ENCODE results near the gene MB. TPM values are rescaled to one million over a fixed set of nuclear protein-coding genes. Genes with fewer than 3 reads are reported as not detected.

MB gene
- total and polyA plus RNA-seq, 9 of the 15 experiments (the other 6 are each of a cell fraction or from before 2014, with no cell fraction given): not detected

GRCh38 chr22:35612903-35613302, 4.2 kb downstream of the MB start:
- no peak for ATAC-seq
- WGBS (ENCODE audit: insufficient coverage, low coverage, missing lambda C conversion rate): 17% methylated on average over 2 of the region's 12 CpGs
- Histone ChIP-seq H3K27me3 (ENCODE audit: control insufficient read depth in 2 of 2, insufficient read depth in 2 of 2, low read length in 2 of 2) (peaks cover 0 to 16% of the 10 kb centered on the region in 2 experiments; a peak in 2 of 5 replicates), H3K9me3 (replicated peaks; ENCODE audit: control insufficient read depth, insufficient read depth, low read depth, low read length) (no peaks in the 10 kb centered on the region), H3K4me1 (replicated peaks in 1 of 2; ENCODE audit: control insufficient read depth in 2 of 2, insufficient read depth in 2 of 2, low read length in 2 of 2) (peaks cover 0 to 7% of the 10 kb centered on the region in 2 experiments; a peak in 3 of 5 replicates), H2AFZ (ENCODE audit: low read depth, low read length) (no peak overlapping the region), H4K20me1 (replicated peaks; ENCODE audit: control insufficient read depth, insufficient read depth, low read length) (no peaks in the 10 kb centered on the region), H3K79me2 (ENCODE audit: control insufficient read depth, insufficient read depth, low read length) (no peaks in the 10 kb centered on the region), H3K4me2 (ENCODE audit: insufficient read depth, low read length) (no peak overlapping the region), H3K4me3 (no peak overlapping the region), H3K36me3 (ENCODE audit: control insufficient read depth, insufficient read depth, low read length) (no peaks in the 10 kb centered on the region), H3K27ac (ENCODE audit: extremely low read depth, low read depth, low read length) (no peak overlapping the region), H3K9ac (ENCODE audit: insufficient read depth in 1 of 2, low read depth in 2 of 2, low read length in 2 of 2) (no peak overlapping the region), H3K9me1 (ENCODE audit: control insufficient read depth, insufficient read depth, low read length) (no peaks in the 10 kb centered on the region)
- POLR2A ChIA-PET: interaction anchor here (0.5 kb wide), 1 partner anchor 119 kb away, joined by 5 read pairs; no protein-coding TSS in a partner anchor
- in situ Hi-C loops (cut with MboI): loop anchor here (10.0 kb wide), 1 partner anchor 512 kb away; no protein-coding TSS in a partner anchor
- no peak for FAIRE-seq
- CTCF ChIA-PET (ENCODE audit: low intra/inter-chr PET ratio): no interaction called here
- intact Hi-C loops (cut with micrococcal nuclease): no loop called here
- TF ChIP-seq JUND (IDR thresholded peaks at IDR 0.05; ENCODE audit: borderline replicate concordance, low read depth, low read length): no peak
- TF ChIP-seq JUND (tag; IDR thresholded peaks at IDR 0.05; ENCODE audit: borderline replicate concordance, low read depth, low read length): no peak
- TF ChIP-seq XRCC3 (IDR thresholded peaks at IDR 0.05): no peak
- TF ChIP-seq ZNF431 (CRISPR knock-in tag; IDR thresholded peaks at IDR 0.05): no peak
- no peak for TF ChIP-seq CLOCK (CRISPR knock-in tag; IDR thresholded peaks at IDR 0.05; ENCODE audit: borderline replicate concordance)
- no peak for TF ChIP-seq ZNF3 (CRISPR knock-in tag; IDR thresholded peaks at IDR 0.05)
- TF ChIP-seq RAD51 (IDR thresholded peaks at IDR 0.05; ENCODE audit: borderline replicate concordance, low read depth): no peak
- no peak for DNase-seq (ENCODE audit: extremely low read depth in 1 of 4, low spot score in 3 of 4)
- BruUV-seq (replicated peaks): no TSS peak
